ENCODE measurements around the gene FSTL5. TPM values are rescaled to one million over a fixed set of nuclear protein-coding genes. Genes with fewer than 3 reads are reported as not detected.

Gene FSTL5
- total RNA-seq, 1 experiment from 2014 or later, result not detected

GRCh38 chr4:162038112-162038511, 125.7 kb downstream of the FSTL5 start:
- TF ChIP-seq, protein P1, sequence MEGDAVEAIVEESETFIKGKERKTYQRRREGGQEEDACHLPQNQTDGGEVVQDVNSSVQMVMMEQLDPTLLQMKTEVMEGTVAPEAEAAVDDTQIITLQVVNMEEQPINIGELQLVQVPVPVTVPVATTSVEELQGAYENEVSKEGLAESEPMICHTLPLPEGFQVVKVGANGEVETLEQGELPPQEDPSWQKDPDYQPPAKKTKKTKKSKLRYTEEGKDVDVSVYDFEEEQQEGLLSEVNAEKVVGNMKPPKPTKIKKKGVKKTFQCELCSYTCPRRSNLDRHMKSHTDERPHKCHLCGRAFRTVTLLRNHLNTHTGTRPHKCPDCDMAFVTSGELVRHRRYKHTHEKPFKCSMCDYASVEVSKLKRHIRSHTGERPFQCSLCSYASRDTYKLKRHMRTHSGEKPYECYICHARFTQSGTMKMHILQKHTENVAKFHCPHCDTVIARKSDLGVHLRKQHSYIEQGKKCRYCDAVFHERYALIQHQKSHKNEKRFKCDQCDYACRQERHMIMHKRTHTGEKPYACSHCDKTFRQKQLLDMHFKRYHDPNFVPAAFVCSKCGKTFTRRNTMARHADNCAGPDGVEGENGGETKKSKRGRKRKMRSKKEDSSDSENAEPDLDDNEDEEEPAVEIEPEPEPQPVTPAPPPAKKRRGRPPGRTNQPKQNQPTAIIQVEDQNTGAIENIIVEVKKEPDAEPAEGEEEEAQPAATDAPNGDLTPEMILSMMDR (conservative IDR thresholded peaks at IDR 0.05), result no peak
- Histone ChIP-seq H3K9me3 (ENCODE audit: control insufficient read depth, low read depth, low read length) (no peaks in the 10 kb centered on the region), H3K4ac (ENCODE audit: low read depth, low read length) (no peak overlapping the region), H3K56ac (ENCODE audit: insufficient read length, low read depth, low read length) (no peak overlapping the region), H2AK5ac (ENCODE audit: insufficient read length, low read length) (no peak overlapping the region), H2AFZ (ENCODE audit: low read length) (no peak overlapping the region), H2BK15ac (ENCODE audit: low read depth, low read length) (no peak overlapping the region), H4K91ac (ENCODE audit: insufficient read length, low read depth, low read length) (no peak overlapping the region), H3K27ac (ENCODE audit: insufficient read length, low read depth, low read length) (no peak overlapping the region), H3K4me2 (ENCODE audit: insufficient read depth, insufficient read length, low read length) (no peak overlapping the region), H4K20me1 (ENCODE audit: control insufficient read depth, insufficient read depth, insufficient read length) (no peaks in the 10 kb centered on the region), H2BK12ac (ENCODE audit: insufficient read length, low read depth, low read length) (no peak overlapping the region), H3K4me1 (ENCODE audit: insufficient read depth, low read length) (no peaks in the 10 kb centered on the region), H2BK120ac (ENCODE audit: low read depth, low read length, poor library complexity, severe bottlenecking) (no peak overlapping the region), H3K23ac (ENCODE audit: insufficient read length, low read depth, low read length) (no peak overlapping the region), H3K14ac (ENCODE audit: insufficient read depth, low read length) (no peak overlapping the region), H3K23me2 (ENCODE audit: insufficient read length, low read depth, low read length, poor library complexity, severe bottlenecking) (no peaks in the 10 kb centered on the region), H3K79me2 (ENCODE audit: insufficient read depth, low read length) (no peaks in the 10 kb centered on the region), H3K18ac (ENCODE audit: insufficient read length, low read depth, low read length) (no peak overlapping the region), H3K27me3 (ENCODE audit: insufficient read depth, low read length) (no peaks in the 10 kb centered on the region), H2BK20ac (ENCODE audit: low read depth, low read length, poor library complexity, severe bottlenecking) (no peak overlapping the region), H4K5ac (ENCODE audit: insufficient read length, low read depth, low read length) (no peak overlapping the region), H3K79me1 (ENCODE audit: insufficient read depth, low read depth, low read length, poor library complexity, severe bottlenecking) (no peaks in the 10 kb centered on the region), H3T11ph (ENCODE audit: low read length) (no peak overlapping the region), H3K9ac (ENCODE audit: extremely low read depth, insufficient read length, low read length) (no peak overlapping the region), H2BK5ac (ENCODE audit: insufficient read length, low read length) (no peak overlapping the region), H4K8ac (replicated peaks; ENCODE audit: insufficient read length, low read depth, low read length) (no peak overlapping the region)
- no peaks in the 10 kb centered on the region for H3K4me1 Mint-ChIP-seq
- H3K27me3 Mint-ChIP-seq (ENCODE audit: low read depth), result no peaks in the 10 kb centered on the region
- H3K27ac Mint-ChIP-seq, result no peak overlapping the region
- no peak for DNase-seq
- no CpG with 5 or more reads among the region's 3 CpGs for WGBS (ENCODE audit: extremely low coverage, insufficient read length, low lambda C conversion rate)
- no peaks in the 10 kb centered on the region for H3K36me3 Mint-ChIP-seq (ENCODE audit: insufficient read depth in 1 of 3, low read depth in 3 of 3)
- H3K4me3 Mint-ChIP-seq, result no peak overlapping the region
- H3K9me3 Mint-ChIP-seq, result no peaks in the 10 kb centered on the region

Data from H9 (cell line).